ENCODE data around the gene MAFG. TPM values are rescaled to one million over a fixed set of nuclear protein-coding genes. Genes with fewer than 3 reads are reported as not detected.
A peak's percentile ranks its signal among the peaks of the same experiment; 100 is the strongest.

The MAFG gene
- polyA plus RNA-seq, 1 donor = 21.1 TPM

GRCh38 chr17:81912441-81913309 lies 14.9 kb downstream of the MAFG start:
- WGBS (ENCODE audit: insufficient coverage, low lambda C conversion rate) = 100% methylated on average over 1 of the region's 32 CpGs
- H3K4me1 ChIP-seq (ENCODE audit: control insufficient read depth, insufficient read depth, low read length) = peaks cover 26% of the 10 kb centered on the region
- no peak overlapping the region for H3K4me3 ChIP-seq (ENCODE audit: low read length)
- DNase-seq = no peak
- no peaks in the 10 kb centered on the region for H3K27me3 ChIP-seq (ENCODE audit: control insufficient read depth, insufficient read depth, low read length)
- peaks cover 5% of the 10 kb centered on the region for H3K9me3 ChIP-seq (ENCODE audit: control insufficient read depth, low read depth, low read length)
- peaks cover 60% of the 10 kb centered on the region for H3K36me3 ChIP-seq (ENCODE audit: control insufficient read depth, insufficient read depth, low read length)
- H3K27ac ChIP-seq (ENCODE audit: low read length) = no peak overlapping the region

DNA sequence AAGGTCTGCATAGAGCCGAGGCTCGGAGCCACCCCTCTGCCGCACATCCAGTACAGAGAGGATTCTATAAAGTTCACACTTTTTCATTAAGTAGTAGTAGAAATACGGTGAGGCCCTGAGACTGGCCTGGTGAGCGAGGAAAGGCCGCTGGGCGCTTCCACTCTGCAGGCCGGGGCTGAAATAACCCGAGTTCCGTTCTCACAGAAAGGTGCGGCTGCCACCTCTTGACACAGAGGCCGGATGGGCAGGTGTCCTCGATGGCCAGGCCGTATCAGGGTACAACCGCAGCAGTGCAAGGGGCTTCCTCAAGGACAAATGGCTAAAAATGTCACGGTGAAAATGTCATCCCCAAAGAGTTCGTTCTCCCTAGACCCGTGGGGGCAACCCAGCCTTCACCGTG lies 15.6 kb downstream of the MAFG start:
- DNase-seq = no peak
- Histone ChIP-seq H3K9me3 (ENCODE audit: control insufficient read depth, low read depth, low read length) (peaks cover 5% of the 10 kb centered on the region), H3K4me3 (ENCODE audit: low read length) (peak overlapping the region; percentile 17), H3K27me3 (ENCODE audit: control insufficient read depth, insufficient read depth, low read length) (no peaks in the 10 kb centered on the region), H3K36me3 (ENCODE audit: control insufficient read depth, insufficient read depth, low read length) (peaks cover 67% of the 10 kb centered on the region), H3K27ac (ENCODE audit: low read length) (peak overlapping the region; percentile 21), H3K4me1 (ENCODE audit: control insufficient read depth, insufficient read depth, low read length) (peaks cover 24% of the 10 kb centered on the region)
- no CpG with 5 or more reads among the region's 19 CpGs for WGBS (ENCODE audit: insufficient coverage, low lambda C conversion rate)

DNA sequence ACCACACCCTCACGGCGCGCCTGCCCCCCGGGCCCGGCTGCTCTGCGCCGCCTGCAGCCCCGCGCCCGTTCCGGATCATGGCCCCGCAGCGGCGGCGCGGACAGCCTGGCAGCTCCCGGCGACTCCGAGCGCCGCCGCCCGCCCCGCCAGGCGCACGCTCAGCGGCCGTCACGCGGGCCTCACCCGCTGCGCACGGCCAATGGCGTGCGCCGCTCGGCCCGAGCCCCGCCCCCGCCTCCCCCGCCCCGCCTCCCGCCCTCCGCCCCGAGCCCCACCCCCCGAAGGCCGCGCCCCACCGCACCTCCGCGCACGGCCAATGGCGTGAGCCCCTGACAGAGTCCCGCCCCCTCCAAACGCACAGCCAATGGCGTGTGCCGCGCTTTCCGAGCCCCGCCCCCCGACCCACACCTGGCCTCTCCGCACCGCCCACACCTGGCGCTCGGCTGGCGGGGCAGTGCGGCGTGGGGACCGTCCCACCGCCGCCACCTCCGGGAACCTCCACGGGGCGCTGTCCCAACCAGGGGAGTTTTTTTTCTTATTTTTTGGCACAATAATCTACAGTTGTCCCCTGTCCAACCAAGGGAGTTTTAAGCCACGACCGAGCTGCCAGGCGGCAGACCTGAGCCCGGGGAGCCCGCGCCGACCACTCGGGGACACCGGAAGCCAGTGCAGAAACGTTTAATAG lies 16.1 kb downstream of the MAFG start, which contains the start of gene PCYT2:
Gene PCYT2 (minus strand): TSS at position 123 of the 685 bp plus-strand sequence. CDS start 44 bp downstream, at position 79.
- Histone ChIP-seq H3K27me3 (ENCODE audit: control insufficient read depth, insufficient read depth, low read length) (no peaks in the 10 kb centered on the region), H3K4me3 (ENCODE audit: low read length) (peak within 1 kb of the TSS; percentile 91), H3K4me1 (ENCODE audit: control insufficient read depth, insufficient read depth, low read length) (peaks cover 19% of the 10 kb centered on the region), H3K36me3 (ENCODE audit: control insufficient read depth, insufficient read depth, low read length) (peaks cover 72% of the 10 kb centered on the region), H3K9me3 (ENCODE audit: control insufficient read depth, low read depth, low read length) (peaks cover 5% of the 10 kb centered on the region), H3K27ac (ENCODE audit: low read length) (peak within 1 kb of the TSS; percentile 98)
- no CpG with 5 or more reads among the region's 84 CpGs for WGBS (ENCODE audit: insufficient coverage, low lambda C conversion rate)
- DNase-seq = peak; percentile 91 to 92

GRCh38 chr17:81910840-81911276 lies 16.7 kb downstream of the MAFG start:
- peaks cover 5% of the 10 kb centered on the region for H3K9me3 ChIP-seq (ENCODE audit: control insufficient read depth, low read depth, low read length)
- H3K27me3 ChIP-seq (ENCODE audit: control insufficient read depth, insufficient read depth, low read length) = no peaks in the 10 kb centered on the region
- H3K4me3 ChIP-seq (ENCODE audit: low read length) = peak overlapping the region; percentile 91
- WGBS (ENCODE audit: insufficient coverage, low lambda C conversion rate) = no CpG with 5 or more reads among the region's 55 CpGs
- peaks cover 15% of the 10 kb centered on the region for H3K4me1 ChIP-seq (ENCODE audit: control insufficient read depth, insufficient read depth, low read length)
- no peak for DNase-seq
- H3K27ac ChIP-seq (ENCODE audit: low read length) = peak overlapping the region; percentile 98
- H3K36me3 ChIP-seq (ENCODE audit: control insufficient read depth, insufficient read depth, low read length) = peaks cover 74% of the 10 kb centered on the region

- no peaks in the 10 kb centered on the region for H3K27me3 ChIP-seq (ENCODE audit: control insufficient read depth, insufficient read depth, low read length)
- H3K9me3 ChIP-seq (ENCODE audit: control insufficient read depth, low read depth, low read length) = peaks cover 5% of the 10 kb centered on the region
- H3K27ac ChIP-seq (ENCODE audit: low read length) = peak overlapping the region; percentile 98
- peak; percentile 82 to 89 for DNase-seq
- peak overlapping the region; percentile 91 for H3K4me3 ChIP-seq (ENCODE audit: low read length)
- peaks cover 15% of the 10 kb centered on the region for H3K4me1 ChIP-seq (ENCODE audit: control insufficient read depth, insufficient read depth, low read length)
- H3K36me3 ChIP-seq (ENCODE audit: control insufficient read depth, insufficient read depth, low read length) = peaks cover 74% of the 10 kb centered on the region
- 17% methylated on average over 2 of the region's 23 CpGs for WGBS (ENCODE audit: insufficient coverage, low lambda C conversion rate)
Observed at GRCh38 chr17:81909966-81910839, 17.3 kb downstream of the MAFG start.

GRCh38 chr17:81909231-81909630 lies 18.3 kb downstream of the MAFG start:
- Histone ChIP-seq H3K27ac (ENCODE audit: low read length) (no peak overlapping the region), H3K27me3 (ENCODE audit: control insufficient read depth, insufficient read depth, low read length) (no peaks in the 10 kb centered on the region), H3K4me3 (ENCODE audit: low read length) (no peak overlapping the region), H3K36me3 (ENCODE audit: control insufficient read depth, insufficient read depth, low read length) (peaks cover 74% of the 10 kb centered on the region), H3K9me3 (ENCODE audit: control insufficient read depth, low read depth, low read length) (peaks cover 5% of the 10 kb centered on the region), H3K4me1 (ENCODE audit: control insufficient read depth, insufficient read depth, low read length) (peaks cover 15% of the 10 kb centered on the region)
- no CpG with 5 or more reads among the region's 12 CpGs for WGBS (ENCODE audit: insufficient coverage, low lambda C conversion rate)
- DNase-seq = no peak

DNA sequence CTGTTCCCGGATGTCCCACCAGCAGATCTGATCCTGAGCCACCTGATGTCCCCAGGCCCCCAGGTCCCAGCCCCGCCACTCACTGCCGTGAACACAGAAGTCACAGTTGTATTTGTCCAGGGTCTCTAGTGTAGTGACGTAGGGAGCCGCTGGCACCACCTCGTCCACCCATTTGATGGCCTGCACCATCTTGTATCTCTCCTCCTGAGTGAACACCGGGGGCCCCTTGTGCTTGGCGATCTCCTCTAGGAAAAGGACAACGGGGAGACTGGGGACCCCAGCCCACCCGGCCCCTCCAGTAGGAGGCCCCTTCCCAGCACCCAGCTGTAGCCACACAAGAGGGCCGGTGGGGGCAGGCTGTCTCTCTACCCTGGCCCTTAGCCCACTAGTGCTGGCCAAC lies 18.7 kb downstream of the MAFG start:
- Histone ChIP-seq H3K9me3 (ENCODE audit: control insufficient read depth, low read depth, low read length) (peaks cover 5% of the 10 kb centered on the region), H3K27me3 (ENCODE audit: control insufficient read depth, insufficient read depth, low read length) (no peaks in the 10 kb centered on the region), H3K36me3 (ENCODE audit: control insufficient read depth, insufficient read depth, low read length) (peaks cover 73% of the 10 kb centered on the region), H3K4me1 (ENCODE audit: control insufficient read depth, insufficient read depth, low read length) (peaks cover 15% of the 10 kb centered on the region), H3K4me3 (ENCODE audit: low read length) (no peak overlapping the region), H3K27ac (ENCODE audit: low read length) (no peak overlapping the region)
- no peak for DNase-seq
- no CpG with 5 or more reads among the region's 11 CpGs for WGBS (ENCODE audit: insufficient coverage, low lambda C conversion rate)

DNA sequence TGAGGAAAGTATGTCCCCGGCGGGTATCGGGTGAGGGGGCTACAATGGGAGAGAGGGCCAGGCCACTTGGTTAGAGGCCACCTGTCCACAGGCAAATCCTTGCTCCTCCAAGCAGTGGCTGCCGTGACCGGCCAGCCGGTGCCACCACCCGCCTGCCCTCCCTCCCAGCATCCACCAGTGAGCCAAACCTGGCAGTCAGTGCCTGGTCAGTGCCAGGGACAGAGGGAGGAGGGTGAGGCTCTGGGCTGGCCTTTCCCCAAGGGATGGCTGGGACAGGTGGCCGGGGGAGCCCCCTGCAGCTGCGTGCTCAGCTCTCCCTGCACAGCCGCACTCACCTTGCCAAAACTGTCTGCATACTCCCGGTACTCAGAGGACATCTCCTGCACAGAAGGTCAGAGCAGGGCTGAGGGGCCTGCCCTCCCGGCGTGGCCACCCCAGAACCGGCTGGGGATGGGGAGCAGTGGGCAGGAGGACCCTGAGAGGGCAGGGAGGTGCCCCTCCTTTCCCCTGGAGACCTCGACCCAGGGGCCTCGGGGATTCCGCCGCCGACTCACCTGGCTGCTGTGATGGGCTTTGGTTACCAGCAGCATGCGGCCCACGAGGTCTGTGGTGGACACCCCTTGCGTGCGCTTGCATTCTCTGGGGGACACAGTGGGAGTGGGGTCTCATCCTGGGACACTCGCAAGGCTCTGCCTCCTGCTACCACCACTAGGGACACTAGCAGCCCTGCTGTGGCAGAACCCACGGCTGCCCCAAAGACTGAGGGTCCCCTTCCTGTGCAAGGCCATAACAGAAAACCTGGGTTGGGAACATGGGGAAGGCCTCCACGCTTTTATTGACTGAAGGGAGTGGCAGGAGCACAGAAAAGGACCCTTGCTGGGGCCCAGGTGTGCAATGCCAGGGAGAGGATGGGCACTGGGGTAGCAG lies 20.1 kb downstream of the MAFG start:
- no peak overlapping the region for H3K27ac ChIP-seq (ENCODE audit: low read length)
- H3K4me3 ChIP-seq (ENCODE audit: low read length) = no peak overlapping the region
- peaks cover 9% of the 10 kb centered on the region for H3K27me3 ChIP-seq (ENCODE audit: control insufficient read depth, insufficient read depth, low read length)
- H3K36me3 ChIP-seq (ENCODE audit: control insufficient read depth, insufficient read depth, low read length) = peaks cover 65% of the 10 kb centered on the region
- no CpG with 5 or more reads among the region's 26 CpGs for WGBS (ENCODE audit: insufficient coverage, low lambda C conversion rate)
- no peak for DNase-seq
- peaks cover 10% of the 10 kb centered on the region for H3K9me3 ChIP-seq (ENCODE audit: control insufficient read depth, low read depth, low read length)
- peaks cover 18% of the 10 kb centered on the region for H3K4me1 ChIP-seq (ENCODE audit: control insufficient read depth, insufficient read depth, low read length)

DNA sequence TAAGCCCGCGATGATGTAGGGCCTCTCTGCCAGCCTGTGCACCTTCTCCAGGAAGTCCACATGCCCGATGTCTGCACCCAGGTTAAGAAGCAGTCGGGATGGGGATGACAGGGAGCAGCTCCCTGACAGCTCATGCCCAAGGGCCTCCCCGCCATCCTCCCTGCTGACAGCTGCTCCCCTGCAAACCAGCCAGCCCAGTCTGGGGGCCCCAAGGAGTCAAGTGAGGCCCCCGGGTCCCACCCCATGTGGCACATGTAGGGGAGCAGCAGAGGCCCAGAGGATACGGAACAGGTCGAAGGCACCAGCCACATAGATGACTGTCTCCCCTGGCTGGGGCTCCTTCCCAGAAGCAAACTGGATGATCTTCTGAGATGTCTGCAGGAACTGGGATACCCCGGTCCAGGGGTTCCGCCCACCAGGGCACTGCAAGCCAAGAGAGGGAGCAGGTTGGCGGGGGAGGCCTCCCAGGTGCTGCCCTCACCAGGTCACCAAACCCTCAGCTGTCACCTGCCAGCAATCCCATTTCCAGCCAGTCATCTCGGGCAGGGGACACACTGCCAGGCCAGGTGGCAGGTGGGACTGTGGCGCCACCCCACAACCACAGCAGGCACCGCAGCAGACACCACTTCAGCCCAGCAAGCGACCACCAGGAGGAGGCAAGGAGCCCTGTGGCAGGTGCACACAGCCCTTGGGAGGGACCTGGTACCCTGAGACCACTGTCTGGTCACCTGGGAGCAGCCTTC lies 20.9 kb downstream of the MAFG start:
- WGBS (ENCODE audit: insufficient coverage, low lambda C conversion rate) = no CpG with 5 or more reads among the region's 15 CpGs
- H3K9me3 ChIP-seq (ENCODE audit: control insufficient read depth, low read depth, low read length) = peaks cover 7% of the 10 kb centered on the region
- H3K4me1 ChIP-seq (ENCODE audit: control insufficient read depth, insufficient read depth, low read length) = peaks cover 19% of the 10 kb centered on the region
- no peak overlapping the region for H3K27ac ChIP-seq (ENCODE audit: low read length)
- DNase-seq = no peak
- peaks cover 13% of the 10 kb centered on the region for H3K27me3 ChIP-seq (ENCODE audit: control insufficient read depth, insufficient read depth, low read length)
- no peak overlapping the region for H3K4me3 ChIP-seq (ENCODE audit: low read length)
- H3K36me3 ChIP-seq (ENCODE audit: control insufficient read depth, insufficient read depth, low read length) = peaks cover 59% of the 10 kb centered on the region
